OCI-LY7 (cell line): ENCODE measurements around the gene MYO18B.

ENCODE experiments used
- EZH2phosphoT487 ChIP-seq: fragments of 200-600 bp; sonication (generic); IDR thresholded peaks from 2 replicates; pipeline ENCODE4 v1.6.1; 2018; ENCODE audit warnings: low read depth, borderline replicate concordance, mild to moderate bottlenecking, mixed run types, antibody characterized with exemption, low read length, moderate library complexity, mixed read lengths
- TF ChIP-seq, protein P1 (sequence below): fragments of 200-600 bp; sonication (generic); conservative IDR thresholded peaks from 2 replicates; pipeline ENCODE4 v1.5.1; 2014; ENCODE audit warnings: mild to moderate bottlenecking, antibody characterized with exemption, low read length, moderate library complexity, mixed read lengths

DNA sequence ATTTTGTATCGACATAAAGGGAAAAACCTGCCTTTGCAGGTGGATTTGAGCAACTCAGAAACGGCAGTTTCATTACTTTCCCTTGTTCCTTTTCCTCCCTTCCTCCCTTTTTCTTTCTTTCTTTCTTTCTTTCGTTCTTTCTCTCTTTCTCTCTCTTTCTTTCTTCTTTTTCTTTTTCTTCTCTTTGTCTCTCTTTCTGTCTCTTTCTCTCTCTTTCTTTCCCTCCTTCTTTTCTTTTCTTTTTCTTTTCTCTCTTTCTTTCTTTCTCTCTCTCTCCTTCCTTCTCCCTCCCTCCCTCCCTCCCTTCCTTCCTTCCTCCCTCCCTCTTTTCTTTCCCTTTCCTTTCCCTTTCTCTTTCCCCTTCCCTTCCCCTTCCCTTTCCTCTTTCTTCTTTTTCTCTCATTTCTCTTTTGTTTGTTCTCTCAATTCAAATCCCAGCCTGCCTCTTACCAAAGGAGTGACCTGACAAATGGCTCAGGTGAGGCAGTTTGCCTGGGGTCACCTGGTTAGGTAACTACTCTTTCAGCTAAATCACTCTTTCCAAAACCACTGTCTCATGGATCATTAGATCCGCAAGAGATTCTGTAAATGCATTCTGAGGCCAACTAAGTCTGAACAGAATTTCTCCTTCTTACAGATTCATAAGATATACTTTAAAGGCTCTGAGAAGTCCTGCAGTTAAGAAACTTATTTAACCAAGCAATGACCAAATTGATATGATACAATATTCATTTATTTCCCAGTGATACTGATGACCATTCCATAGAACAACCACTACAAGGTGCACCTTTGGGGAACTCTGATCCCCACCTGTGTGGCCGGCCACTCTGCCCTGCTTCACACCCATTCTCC, 75.3 kb downstream of the MYO18B start:
- TF ChIP-seq, protein P1, sequence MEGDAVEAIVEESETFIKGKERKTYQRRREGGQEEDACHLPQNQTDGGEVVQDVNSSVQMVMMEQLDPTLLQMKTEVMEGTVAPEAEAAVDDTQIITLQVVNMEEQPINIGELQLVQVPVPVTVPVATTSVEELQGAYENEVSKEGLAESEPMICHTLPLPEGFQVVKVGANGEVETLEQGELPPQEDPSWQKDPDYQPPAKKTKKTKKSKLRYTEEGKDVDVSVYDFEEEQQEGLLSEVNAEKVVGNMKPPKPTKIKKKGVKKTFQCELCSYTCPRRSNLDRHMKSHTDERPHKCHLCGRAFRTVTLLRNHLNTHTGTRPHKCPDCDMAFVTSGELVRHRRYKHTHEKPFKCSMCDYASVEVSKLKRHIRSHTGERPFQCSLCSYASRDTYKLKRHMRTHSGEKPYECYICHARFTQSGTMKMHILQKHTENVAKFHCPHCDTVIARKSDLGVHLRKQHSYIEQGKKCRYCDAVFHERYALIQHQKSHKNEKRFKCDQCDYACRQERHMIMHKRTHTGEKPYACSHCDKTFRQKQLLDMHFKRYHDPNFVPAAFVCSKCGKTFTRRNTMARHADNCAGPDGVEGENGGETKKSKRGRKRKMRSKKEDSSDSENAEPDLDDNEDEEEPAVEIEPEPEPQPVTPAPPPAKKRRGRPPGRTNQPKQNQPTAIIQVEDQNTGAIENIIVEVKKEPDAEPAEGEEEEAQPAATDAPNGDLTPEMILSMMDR, result no peak
- no peak for TF ChIP-seq EZH2phosphoT487
